HG02981 (cell line): ENCODE measurements around the gene KCNJ18.
"Not testable (repeated sequence)": the region's sequence is repeated elsewhere in the genome, so short reads cannot be mapped to it uniquely, and the experiment has no call there.

Source experiments
- ATAC-seq: cut with Tn5 transposase; IDR thresholded peaks from one replicate; pipeline ENCODE4 v1.9.1; 2021; ENCODE audit warnings: mild to moderate bottlenecking, moderate library complexity; ENCODE audit not compliant: unreplicated experiment

The KCNJ18 gene

GRCh38 chr17:21691883-21692703 is at the start of gene KCNJ18:
Gene KCNJ18 (plus strand): TSS chr17:21692523. CDS start chr17:21702787, 10,264 bp downstream.
- ATAC-seq = not testable (repeated sequence)

GRCh38 chr17:21648125-21648524 is 44.2 kb upstream of the KCNJ18 start:
- not testable (repeated sequence) for ATAC-seq

- ATAC-seq = not testable (repeated sequence)
These were observed 42.3 kb upstream of the KCNJ18 start for GRCh38 chr17:21650043-21650442.

- ATAC-seq = not testable (repeated sequence)
These were observed 40.3 kb upstream of the KCNJ18 start for GRCh38 chr17:21652049-21652448.

GRCh38 chr17:21653211-21653610 is 39.1 kb upstream of the KCNJ18 start:
- not testable (repeated sequence) for ATAC-seq

- ATAC-seq = not testable (repeated sequence)
These were observed 35.6 kb upstream of the KCNJ18 start for GRCh38 chr17:21656518-21657309.

GRCh38 chr17:21659635-21660034 is 32.7 kb upstream of the KCNJ18 start:
- ATAC-seq = not testable (repeated sequence)

- ATAC-seq = not testable (repeated sequence)
These were observed 30.9 kb upstream of the KCNJ18 start for GRCh38 chr17:21661455-21661854.

- not testable (repeated sequence) for ATAC-seq
These were observed 29.2 kb upstream of the KCNJ18 start for GRCh38 chr17:21663166-21663565.

- ATAC-seq = not testable (repeated sequence)
These were observed 28.5 kb upstream of the KCNJ18 start for GRCh38 chr17:21663614-21664474.

- not testable (repeated sequence) for ATAC-seq
These were observed 27.2 kb upstream of the KCNJ18 start for GRCh38 chr17:21665171-21665570.

- ATAC-seq = not testable (repeated sequence)
These were observed 26.3 kb upstream of the KCNJ18 start for GRCh38 chr17:21665935-21666493.

- not testable (repeated sequence) for ATAC-seq
These were observed 25.5 kb upstream of the KCNJ18 start for GRCh38 chr17:21666711-21667412.

GRCh38 chr17:21667413-21668117 is 24.8 kb upstream of the KCNJ18 start:
- ATAC-seq = not testable (repeated sequence)

- ATAC-seq = not testable (repeated sequence)
These were observed 24.2 kb upstream of the KCNJ18 start for GRCh38 chr17:21668118-21668488.

- not testable (repeated sequence) for ATAC-seq
These were observed 23.4 kb upstream of the KCNJ18 start for GRCh38 chr17:21668746-21669508.

- ATAC-seq = not testable (repeated sequence)
These were observed 22.5 kb upstream of the KCNJ18 start for GRCh38 chr17:21669616-21670360.
